GM12873 (cell line): ENCODE data around the gene PKNOX2.

Experiments used
- CTCF ChIP-seq: IDR thresholded peaks from 2 replicates; pipeline ENCODE4 v1.5.1; 2012; ENCODE audit warnings: low read depth, mild to moderate bottlenecking, moderate library complexity, low read length, control low read depth; ENCODE audit not compliant: insufficient read depth; ENCODE audit errors: missing control alignments

The PKNOX2 gene

GRCh38 chr11:125193416-125193726 lies 28.8 kb downstream of the PKNOX2 start:
- TF ChIP-seq CTCF = no peak

- no peak for TF ChIP-seq CTCF
Measured at GRCh38 chr11:125193841-125194240, 29.3 kb downstream of the PKNOX2 start.

- no peak for TF ChIP-seq CTCF
Measured at GRCh38 chr11:125199915-125200314, 35.4 kb downstream of the PKNOX2 start.

GRCh38 chr11:125200441-125200840 lies 35.9 kb downstream of the PKNOX2 start:
- no peak for TF ChIP-seq CTCF

GRCh38 chr11:125201525-125202141 lies 37.1 kb downstream of the PKNOX2 start:
- no peak for TF ChIP-seq CTCF

- TF ChIP-seq CTCF = no peak
Measured at GRCh38 chr11:125202362-125202880, 37.9 kb downstream of the PKNOX2 start.

- TF ChIP-seq CTCF = no peak
Measured at GRCh38 chr11:125202977-125203376, 38.4 kb downstream of the PKNOX2 start.
